ENCODE measurements around the gene CCDC157.

CCDC157 gene

GRCh38 chr22:30318799-30319419 is 37.9 kb upstream of the CCDC157 start:
- DNase-seq (ENCODE audit: low read depth), result no peak
- no peak for TF ChIP-seq CTCF (conservative IDR thresholded peaks at IDR 0.05; ENCODE audit: control insufficient read depth, insufficient read depth, low read depth, low read length)
- no peak overlapping the region for H3K4me3 ChIP-seq (ENCODE audit: control insufficient read depth, low read depth, low read length)

- TF ChIP-seq CTCF (conservative IDR thresholded peaks at IDR 0.05; ENCODE audit: control insufficient read depth, insufficient read depth, low read depth, low read length), result no peak
Observed at GRCh38 chr22:30320021-30320556, 36.7 kb upstream of the CCDC157 start.

GRCh38 chr22:30321461-30321860 is 35.3 kb upstream of the CCDC157 start:
- TF ChIP-seq CTCF (conservative IDR thresholded peaks at IDR 0.05; ENCODE audit: control insufficient read depth, insufficient read depth, low read depth, low read length), result no peak
- no peak overlapping the region for H3K4me3 ChIP-seq (ENCODE audit: control insufficient read depth, low read depth, low read length)
- DNase-seq (ENCODE audit: low read depth), result no peak

More at GRCh38 chr22:30320021-30320556, 36.7 kb upstream of the CCDC157 start:
- no peak overlapping the region for H3K4me3 ChIP-seq (ENCODE audit: control insufficient read depth, low read depth, low read length)
- no peak for DNase-seq (ENCODE audit: low read depth)

GRCh38 chr22:30323246-30323645 is 33.6 kb upstream of the CCDC157 start:
- TF ChIP-seq CTCF (conservative IDR thresholded peaks at IDR 0.05; ENCODE audit: control insufficient read depth, insufficient read depth, low read depth, low read length), result no peak
- DNase-seq (ENCODE audit: low read depth), result no peak
- no peak overlapping the region for H3K4me3 ChIP-seq (ENCODE audit: control insufficient read depth, low read depth, low read length)

GRCh38 chr22:30324014-30324730 is 32.6 kb upstream of the CCDC157 start:
- peak; percentile 37 for DNase-seq (ENCODE audit: low read depth)
- H3K4me3 ChIP-seq (ENCODE audit: control insufficient read depth, low read depth, low read length), result no peak overlapping the region
- TF ChIP-seq CTCF (conservative IDR thresholded peaks at IDR 0.05; ENCODE audit: control insufficient read depth, insufficient read depth, low read depth, low read length), result no peak

GRCh38 chr22:30325065-30325720 is 31.6 kb upstream of the CCDC157 start:
- H3K4me3 ChIP-seq (ENCODE audit: control insufficient read depth, low read depth, low read length), result peak overlapping the region; percentile 71
- TF ChIP-seq CTCF (conservative IDR thresholded peaks at IDR 0.05; ENCODE audit: control insufficient read depth, insufficient read depth, low read depth, low read length), result no peak
- DNase-seq (ENCODE audit: low read depth), result peak; percentile 92
